Right cardiac atrium (tissue), 5 donors: ENCODE results near the gene ADRA1B. TPM values are rescaled to one million over a fixed set of nuclear protein-coding genes. Genes with fewer than 3 reads are reported as not detected.

Experiments
- ATAC-seq, 2 donors: fragments of 200-7000 bp; cut with Tn5 transposase; one replicate each; pipeline versions ENCODE4 v1.8.0 to v1.9.1; 2020; ENCODE audit warnings: moderate library complexity in 2 of 2, mild to moderate bottlenecking in 1 of 2
- DNase-seq, 3 donors: peaks; one replicate each; pipeline ENCODE4 v3.0.0-alpha.2; 2020
- H3K27ac ChIP-seq: one replicate; pipeline ENCODE4 v1.5.1; 2013; ENCODE audit warnings: mild to moderate bottlenecking, low read length, control low read depth, moderate library complexity
- H3K27me3 ChIP-seq: one replicate; pipeline ENCODE4 v1.6.1; 2013; ENCODE audit not compliant: control insufficient read depth, insufficient read depth
- H3K4me1 ChIP-seq: one replicate; pipeline ENCODE4 v1.6.1; 2013; ENCODE audit warnings: low read length; ENCODE audit not compliant: control insufficient read depth, insufficient read depth
- H3K4me3 ChIP-seq: one replicate; pipeline ENCODE4 v1.5.1; 2013; ENCODE audit warnings: low read length, control low read depth
- H3K9me3 ChIP-seq: one replicate; pipeline ENCODE4 v1.6.1; 2013; ENCODE audit warnings: low read length; ENCODE audit not compliant: control insufficient read depth
- WGBS: extraction: QIAGEN DNeasy Blood & Tissue Kit; methylation state at CpG from one replicate; pipeline ENCODE4 v1.1.7; 2013; 5-methylcytosine and 5-hydroxymethylcytosine counted together
- intact Hi-C, 4 donors: fragments of 100-400 bp; cut with DNase I; formaldehyde crosslinking; loops; one replicate each; pipeline versions ENCODE4 v1.11.0 to v1.14.0; 2022 to 2023
- polyA plus RNA-seq: library from polyadenylated mRNA; stranded (reverse); fragments of 200-250 nt; gene quantifications from one replicate; pipeline ENCODE4 v1.2.3, GENCODE V29; 2013
- total RNA-seq, 4 donors: library from RNA; stranded (reverse); fragmentation: NEBNext Ultra II Directional; extraction: Animal tissue kit (Norgen Biotek cat#: 25700); gene quantifications; one replicate each; pipeline ENCODE4 v1.2.1, GENCODE V29; 2021
- donor health status: healthy with polysubstance abuse.
- donor health status: DM: no; HTN: yes; CAD: no.
- donor health status: DM: no; HTN: no; CAD: no.
- donor health status: DM: no; HTN: yes; CAD: no; lungs with severe emphysema.
- donor health status: DM: yes; HTN: yes; CAD: no.

Gene ADRA1B
- total and polyA plus RNA-seq, 5 donors: 1.3 to 3.6 (median 2.4) TPM

DNA sequence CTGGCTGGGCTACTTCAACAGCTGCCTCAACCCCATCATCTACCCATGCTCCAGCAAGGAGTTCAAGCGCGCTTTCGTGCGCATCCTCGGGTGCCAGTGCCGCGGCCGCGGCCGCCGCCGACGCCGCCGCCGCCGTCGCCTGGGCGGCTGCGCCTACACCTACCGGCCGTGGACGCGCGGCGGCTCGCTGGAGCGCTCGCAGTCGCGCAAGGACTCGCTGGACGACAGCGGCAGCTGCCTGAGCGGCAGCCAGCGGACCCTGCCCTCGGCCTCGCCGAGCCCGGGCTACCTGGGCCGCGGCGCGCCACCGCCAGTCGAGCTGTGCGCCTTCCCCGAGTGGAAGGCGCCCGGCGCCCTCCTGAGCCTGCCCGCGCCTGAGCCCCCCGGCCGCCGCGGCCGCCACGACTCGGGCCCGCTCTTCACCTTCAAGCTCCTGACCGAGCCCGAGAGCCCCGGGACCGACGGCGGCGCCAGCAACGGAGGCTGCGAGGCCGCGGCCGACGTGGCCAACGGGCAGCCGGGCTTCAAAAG lies 55.7 kb downstream of the ADRA1B start:
- WGBS: 3% methylated on average over 75 of the region's 76 CpGs
- ATAC-seq (peak in 1 of 2 donors; percentile 47), DNase-seq (peak; percentile 19 to 67 (median 66))
- Histone ChIP-seq H3K9me3 (no peaks in the 10 kb centered on the region), H3K27ac (no peak overlapping the region), H3K4me1 (no peaks in the 10 kb centered on the region), H3K4me3 (peak overlapping the region; percentile 42), H3K27me3 (no peaks in the 10 kb centered on the region)
- intact Hi-C loops: loop anchor here in 1 of 4 donors (10.0 kb wide), 1 partner anchor 457 kb away; no protein-coding TSS in a partner anchor

GRCh38 chr5:159972538-159973362 lies 56.5 kb downstream of the ADRA1B start:
- 40% methylated on average over 49 of the region's 50 CpGs for WGBS
- Histone ChIP-seq H3K9me3 (no peaks in the 10 kb centered on the region), H3K27ac (no peak overlapping the region), H3K27me3 (no peaks in the 10 kb centered on the region), H3K4me1 (no peaks in the 10 kb centered on the region), H3K4me3 (peak overlapping the region; percentile 42)
- intact Hi-C loops: loop anchor here in 1 of 4 donors (10.0 kb wide), 1 partner anchor 458 kb away; no protein-coding TSS in a partner anchor
- DNase-seq (peak in 1 of 3 donors; percentile 43), ATAC-seq (no peak)

- H3K4me3 ChIP-seq: no peak overlapping the region
- peak; percentile 76 to 89 for ATAC-seq
- intact Hi-C loops: loop anchor here in 1 of 4 donors (10.0 kb wide), 1 partner anchor 461 kb away; no protein-coding TSS in a partner anchor
- DNase-seq: peak in 2 of 3 donors; percentile 24 to 56
- no peaks in the 10 kb centered on the region for H3K4me1 ChIP-seq
- H3K27ac ChIP-seq: no peak overlapping the region
- no peaks in the 10 kb centered on the region for H3K9me3 ChIP-seq
- H3K27me3 ChIP-seq: no peaks in the 10 kb centered on the region
- 44% methylated on average over 2 of the region's 2 CpGs for WGBS
These were observed 59.3 kb downstream of the ADRA1B start for GRCh38 chr5:159975462-159976019.

DNA sequence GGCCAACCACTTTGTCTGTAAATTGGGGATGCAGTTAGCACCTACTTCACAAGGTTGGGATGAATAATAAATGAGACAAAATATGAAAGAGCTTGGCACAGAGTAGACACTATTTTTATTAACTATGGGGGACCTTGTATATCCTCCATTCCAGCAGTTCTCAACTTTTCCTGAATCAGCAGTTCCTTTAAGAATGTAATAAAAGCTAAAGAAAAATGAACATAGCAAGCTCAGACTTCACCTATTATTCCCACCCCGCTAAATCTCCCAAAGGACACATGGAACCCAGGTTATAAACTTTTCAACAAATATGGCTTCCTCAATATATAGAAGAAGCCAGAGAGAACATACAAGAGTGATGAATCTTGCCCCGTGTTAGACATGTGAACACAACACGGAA lies 60.6 kb downstream of the ADRA1B start:
- Histone ChIP-seq H3K27ac (no peak overlapping the region), H3K9me3 (no peaks in the 10 kb centered on the region), H3K27me3 (no peaks in the 10 kb centered on the region), H3K4me3 (no peak overlapping the region), H3K4me1 (no peaks in the 10 kb centered on the region)
- intact Hi-C loops: loop anchor here in 1 of 4 donors (10.0 kb wide), 1 partner anchor 462 kb away; no protein-coding TSS in a partner anchor
- DNase-seq (no peak), ATAC-seq (no peak)
- 95% methylated on average over 3 of the region's 3 CpGs for WGBS

DNA sequence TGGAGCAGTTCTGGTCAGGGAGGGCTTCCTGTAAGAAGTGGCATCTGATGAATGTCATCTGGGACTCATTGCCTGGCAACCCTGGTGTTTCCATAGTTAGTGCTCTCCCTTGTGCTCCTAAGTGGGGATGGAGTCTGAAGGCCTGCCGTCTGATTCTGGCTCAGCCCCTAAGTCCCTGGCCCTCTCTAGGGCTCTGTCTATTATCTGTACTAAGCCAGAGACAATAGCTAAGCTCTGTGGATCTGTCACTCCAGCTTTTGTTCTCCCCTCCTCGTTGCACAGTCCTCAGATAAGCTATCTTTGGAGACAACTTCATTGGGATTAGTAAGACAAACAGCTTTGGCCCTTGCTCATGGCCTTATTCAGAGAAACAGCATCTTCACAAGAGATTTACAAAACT lies 62.1 kb downstream of the ADRA1B start:
- H3K4me3 ChIP-seq: no peak overlapping the region
- no peaks in the 10 kb centered on the region for H3K9me3 ChIP-seq
- no peak overlapping the region for H3K27ac ChIP-seq
- intact Hi-C loops: loop anchor here in 1 of 4 donors (10.0 kb wide), 1 partner anchor 464 kb away; no protein-coding TSS in a partner anchor
- H3K27me3 ChIP-seq: no peaks in the 10 kb centered on the region
- H3K4me1 ChIP-seq: no peaks in the 10 kb centered on the region
- no peak for ATAC-seq
- DNase-seq: no peak
- 21% methylated on average over 2 of the region's 2 CpGs for WGBS

GRCh38 chr5:159982421-159983173 lies 66.3 kb downstream of the ADRA1B start:
- H3K27me3 ChIP-seq: no peaks in the 10 kb centered on the region
- intact Hi-C loops: loop anchor here in 3 of 4 donors (10.0 kb wide), 2 partner anchors 538 to 698 kb away; no protein-coding TSS in a partner anchor

GRCh38 chr5:159987031-159987674 lies 70.9 kb downstream of the ADRA1B start:
- DNase-seq (peak; percentile 71 to 90 (median 89)), ATAC-seq (peak; percentile 91)
- H3K27me3 ChIP-seq: no peaks in the 10 kb centered on the region
- intact Hi-C loops: loop anchor here in 3 of 4 donors (5.0 to 10.0 kb wide), 5 partner anchors 542 to 705 kb away; partner anchors contain the start of gene IL12B (in 1 of the 3)
- H3K4me3 ChIP-seq: peak overlapping the region; percentile 44
- H3K27ac ChIP-seq: no peak overlapping the region
- WGBS: under 1% methylated on average over 50 of the region's 50 CpGs
- H3K4me1 ChIP-seq: no peaks in the 10 kb centered on the region
- H3K9me3 ChIP-seq: no peaks in the 10 kb centered on the region

More at GRCh38 chr5:159982421-159983173, 66.3 kb downstream of the ADRA1B start:
- Histone ChIP-seq H3K9me3 (no peaks in the 10 kb centered on the region), H3K27ac (no peak overlapping the region), H3K4me3 (no peak overlapping the region), H3K4me1 (no peaks in the 10 kb centered on the region)
- DNase-seq (no peak), ATAC-seq (no peak)
- 88% methylated on average over 8 of the region's 8 CpGs for WGBS

- no peak overlapping the region for H3K27ac ChIP-seq
- H3K4me1 ChIP-seq: no peaks in the 10 kb centered on the region
- intact Hi-C loops: no loop called here
- no peaks in the 10 kb centered on the region for H3K27me3 ChIP-seq
- DNase-seq (no peak), ATAC-seq (no peak)
- 77% methylated on average over 2 of the region's 2 CpGs for WGBS
- H3K9me3 ChIP-seq: no peaks in the 10 kb centered on the region
- no peak overlapping the region for H3K4me3 ChIP-seq
These were observed 74.2 kb downstream of the ADRA1B start for GRCh38 chr5:159990506-159990905.

DNA sequence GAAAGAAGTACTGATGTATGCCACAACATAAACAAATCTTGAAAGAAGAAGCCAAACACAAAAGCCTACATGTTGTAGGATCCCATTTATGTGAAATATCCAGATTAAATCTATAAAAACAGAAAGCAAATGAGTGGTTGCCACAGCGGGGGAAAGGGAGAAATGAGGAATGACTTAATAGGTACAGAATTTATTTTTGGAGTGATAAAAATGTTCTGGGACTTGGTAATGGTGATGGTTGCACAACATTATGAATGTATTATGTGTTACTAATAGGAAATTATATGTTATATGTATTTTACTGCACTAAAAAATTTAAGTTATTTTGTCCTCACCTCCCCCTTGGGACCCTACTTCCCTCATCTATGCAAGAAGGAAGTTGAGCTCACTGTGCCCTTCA lies 76.3 kb downstream of the ADRA1B start:
- Histone ChIP-seq H3K27ac (no peak overlapping the region), H3K27me3 (no peaks in the 10 kb centered on the region), H3K4me1 (no peaks in the 10 kb centered on the region), H3K9me3 (no peaks in the 10 kb centered on the region), H3K4me3 (no peak overlapping the region)
- intact Hi-C loops: no loop called here
- 91% methylated on average over 1 of the region's 1 CpG for WGBS
- DNase-seq (no peak), ATAC-seq (no peak)

- Histone ChIP-seq H3K4me1 (no peaks in the 10 kb centered on the region), H3K27ac (no peak overlapping the region), H3K27me3 (no peaks in the 10 kb centered on the region), H3K9me3 (no peaks in the 10 kb centered on the region), H3K4me3 (no peak overlapping the region)
- no peak for ATAC-seq
- intact Hi-C loops: no loop called here
- 89% methylated on average over 2 of the region's 2 CpGs for WGBS
- DNase-seq: no peak
These were observed 76.9 kb downstream of the ADRA1B start for GRCh38 chr5:159993194-159993593.
